Thyroid gland (tissue), 4 donors: ENCODE results near the gene ZBED4. TPM values are rescaled to one million over a fixed set of nuclear protein-coding genes. Genes with fewer than 3 reads are reported as not detected.
A peak's percentile ranks its signal among the peaks of the same experiment; 100 is the strongest.

Experiments
- DNase-seq, 2 donors: peaks; one replicate each; pipeline ENCODE4 v3.0.0-alpha.2; 2019
- H3K27ac ChIP-seq, 3 donors: fragments of 200-600 bp; sonication (generic); 1 replicate in 2 of 3; 2 replicates in 1 of 3; pipeline ENCODE4 v1.5.1; 2016 to 2019; ENCODE audit warnings: mild to moderate bottlenecking in 1 of 3, moderate library complexity in 1 of 3
- H3K27me3 ChIP-seq: fragments of 200-600 bp; sonication (generic); one replicate; pipeline ENCODE4 v1.5.1; 2019
- H3K36me3 ChIP-seq, 2 donors: fragments of 200-600 bp; sonication (generic); one replicate each; pipeline ENCODE4 v1.5.1; 2016 to 2019
- H3K4me1 ChIP-seq, 2 donors: fragments of 200-600 bp; sonication (generic); one replicate each; pipeline ENCODE4 v1.5.1; 2017 to 2019
- H3K4me3 ChIP-seq, 3 donors: fragments of 200-600 bp; sonication (generic); replicated peaks in 1 of 3; 1 replicate in 2 of 3; 2 replicates in 1 of 3; pipeline ENCODE4 v1.5.1; 2016; ENCODE audit warnings: mild to moderate bottlenecking in 1 of 3
- H3K9me3 ChIP-seq: fragments of 200-600 bp; sonication (generic); one replicate; pipeline ENCODE4 v1.5.1; 2017
- POLR2A ChIP-seq, 2 donors: fragments of 450-650 bp; IDR thresholded peaks; one replicate each; pipeline ENCODE4 v1.6.1; 2017; ENCODE audit warnings: antibody characterized with exemption in 2 of 2, mild to moderate bottlenecking in 2 of 2, moderate library complexity in 1 of 2
- WGBS, 2 donors: methylation state at CpG; one replicate each; pipeline ENCODE4 v1.1.5; 2017; 5-methylcytosine and 5-hydroxymethylcytosine counted together
- intact Hi-C: fragments of 100-400 bp; cut with DNase I; formaldehyde crosslinking; loops from one replicate; pipeline ENCODE4 v1.15.1; 2023
- total RNA-seq, 4 donors: library from RNA; depleted of rRNA; stranded (reverse); fragments of >200 nt; gene quantifications; one replicate each; pipeline ENCODE4 v1.2.3, GENCODE V29; 2016
- TF ChIP-seq, protein P1 (sequence below), 6 experiments: fragments of 200-600 bp in 3 of 6; fragments of 450-650 bp in 3 of 6; sonication (generic) in 3 of 6; IDR thresholded peaks; one replicate each; pipeline ENCODE4 v1.5.1; 2016 to 2019; ENCODE audit warnings: antibody characterized with exemption in 6 of 6, mild to moderate bottlenecking in 2 of 6, inconsistent platforms in 1 of 6, moderate library complexity in 1 of 6

Gene ZBED4
- total RNA-seq, 4 donors from 2014 or later: 9.4 to 15.8 (median 10.1) TPM

DNA sequence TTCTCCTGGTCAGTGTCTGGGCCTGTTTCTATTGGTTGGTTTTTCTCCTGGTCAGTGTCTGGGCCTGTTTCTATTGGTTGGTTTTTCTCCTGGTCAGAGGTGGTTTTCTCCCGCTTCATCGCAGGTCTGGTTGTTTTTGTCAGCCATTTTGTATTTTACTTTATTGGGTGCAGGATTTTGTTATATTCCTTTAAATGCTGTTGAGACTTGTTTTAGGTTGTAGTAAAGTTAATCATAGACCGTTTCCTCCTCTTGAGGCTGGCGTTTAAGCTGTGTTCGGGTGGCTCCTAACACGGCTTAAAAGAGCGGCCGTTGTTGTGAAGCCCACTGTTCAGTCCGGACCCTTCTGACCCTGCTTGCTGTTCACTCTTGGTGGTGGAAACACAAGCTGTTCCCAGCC lies 26.2 kb downstream of the ZBED4 start:
- Histone ChIP-seq H3K27me3 (no peaks in the 10 kb centered on the region), H3K27ac (no peak overlapping the region), H3K4me3 (no peak overlapping the region), H3K4me1 (peaks cover 6 to 8% of the 10 kb centered on the region in 2 donors), H3K36me3 (peaks cover 0 to 7% of the 10 kb centered on the region in 2 donors), H3K9me3 (no peaks in the 10 kb centered on the region)
- intact Hi-C loops: no loop called here
- TF ChIP-seq POLR2A (IDR thresholded peaks at IDR 0.05): no peak
- TF ChIP-seq, protein P1, sequence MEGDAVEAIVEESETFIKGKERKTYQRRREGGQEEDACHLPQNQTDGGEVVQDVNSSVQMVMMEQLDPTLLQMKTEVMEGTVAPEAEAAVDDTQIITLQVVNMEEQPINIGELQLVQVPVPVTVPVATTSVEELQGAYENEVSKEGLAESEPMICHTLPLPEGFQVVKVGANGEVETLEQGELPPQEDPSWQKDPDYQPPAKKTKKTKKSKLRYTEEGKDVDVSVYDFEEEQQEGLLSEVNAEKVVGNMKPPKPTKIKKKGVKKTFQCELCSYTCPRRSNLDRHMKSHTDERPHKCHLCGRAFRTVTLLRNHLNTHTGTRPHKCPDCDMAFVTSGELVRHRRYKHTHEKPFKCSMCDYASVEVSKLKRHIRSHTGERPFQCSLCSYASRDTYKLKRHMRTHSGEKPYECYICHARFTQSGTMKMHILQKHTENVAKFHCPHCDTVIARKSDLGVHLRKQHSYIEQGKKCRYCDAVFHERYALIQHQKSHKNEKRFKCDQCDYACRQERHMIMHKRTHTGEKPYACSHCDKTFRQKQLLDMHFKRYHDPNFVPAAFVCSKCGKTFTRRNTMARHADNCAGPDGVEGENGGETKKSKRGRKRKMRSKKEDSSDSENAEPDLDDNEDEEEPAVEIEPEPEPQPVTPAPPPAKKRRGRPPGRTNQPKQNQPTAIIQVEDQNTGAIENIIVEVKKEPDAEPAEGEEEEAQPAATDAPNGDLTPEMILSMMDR (IDR thresholded peaks at IDR 0.05): no peak
- 91 to 93% methylated on average over 9 of the region's 9 CpGs for WGBS, 2 donors
- DNase-seq: no peak

GRCh38 chr22:49880281-49880680 lies 26.6 kb downstream of the ZBED4 start:
- H3K27me3 ChIP-seq: no peaks in the 10 kb centered on the region
- no peak overlapping the region for H3K27ac ChIP-seq
- WGBS, 2 donors: 27 to 33% methylated on average over 20 of the region's 20 CpGs
- no peak for TF ChIP-seq POLR2A (IDR thresholded peaks at IDR 0.05)
- TF ChIP-seq, protein P1 (IDR thresholded peaks at IDR 0.05): no peak
- H3K4me1 ChIP-seq: peaks cover 6 to 8% of the 10 kb centered on the region in 2 donors
- intact Hi-C loops: no loop called here
- H3K9me3 ChIP-seq: no peaks in the 10 kb centered on the region
- H3K36me3 ChIP-seq: peaks cover 0 to 11% of the 10 kb centered on the region in 2 donors
- H3K4me3 ChIP-seq: no peak overlapping the region
- DNase-seq: peak; percentile 22 to 36

DNA sequence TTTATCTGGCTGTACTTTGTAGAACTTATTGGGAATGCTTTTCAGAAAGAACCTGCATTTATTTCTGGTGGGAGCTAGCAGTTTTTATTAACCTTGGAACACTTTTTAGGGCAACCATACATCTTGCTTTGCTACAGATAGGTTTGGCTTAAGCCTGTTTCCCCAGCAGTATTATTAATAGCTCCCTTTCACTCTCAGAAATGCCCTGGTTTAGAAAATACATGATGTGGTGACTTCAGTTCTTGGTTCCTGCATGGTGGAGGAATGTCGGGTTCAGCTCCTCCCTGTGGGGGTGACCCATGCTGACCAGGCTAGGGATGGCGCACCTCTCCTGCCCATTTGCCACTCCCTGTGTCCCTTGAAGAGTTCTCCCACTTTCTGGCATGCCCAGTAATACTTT lies 28.2 kb downstream of the ZBED4 start:
- Histone ChIP-seq H3K4me3 (no peak overlapping the region), H3K9me3 (no peaks in the 10 kb centered on the region), H3K36me3 (peaks cover 0 to 24% of the 10 kb centered on the region in 2 donors), H3K27me3 (no peaks in the 10 kb centered on the region), H3K27ac (no peak overlapping the region), H3K4me1 (peaks cover 6 to 8% of the 10 kb centered on the region in 2 donors)
- TF ChIP-seq POLR2A (IDR thresholded peaks at IDR 0.05): no peak
- TF ChIP-seq, protein P1 (IDR thresholded peaks at IDR 0.05): no peak
- intact Hi-C loops: no loop called here
- DNase-seq: no peak
- 92 to 100% methylated on average over 2 of the region's 2 CpGs for WGBS, 2 donors

- Histone ChIP-seq H3K27me3 (no peaks in the 10 kb centered on the region), H3K36me3 (peaks cover 3 to 24% of the 10 kb centered on the region in 2 donors), H3K27ac (no peak overlapping the region), H3K9me3 (no peaks in the 10 kb centered on the region), H3K4me3 (no peak overlapping the region), H3K4me1 (peaks cover 6 to 10% of the 10 kb centered on the region in 2 donors)
- no peak for DNase-seq
- 81 to 85% methylated on average over 21 of the region's 21 CpGs for WGBS, 2 donors
- intact Hi-C loops: no loop called here
- TF ChIP-seq, protein P1 (IDR thresholded peaks at IDR 0.05): no peak
- TF ChIP-seq POLR2A (IDR thresholded peaks at IDR 0.05): no peak
Measured at GRCh38 chr22:49882519-49883293, 29.1 kb downstream of the ZBED4 start.

GRCh38 chr22:49883294-49883640 lies 29.6 kb downstream of the ZBED4 start:
- no peak overlapping the region for H3K4me3 ChIP-seq
- H3K27me3 ChIP-seq: no peaks in the 10 kb centered on the region
- H3K9me3 ChIP-seq: no peaks in the 10 kb centered on the region
- peaks cover 4 to 24% of the 10 kb centered on the region in 2 donors for H3K36me3 ChIP-seq
- DNase-seq: no peak
- intact Hi-C loops: no loop called here
- 93 to 99% methylated on average over 4 of the region's 4 CpGs for WGBS, 2 donors
- TF ChIP-seq, protein P1 (IDR thresholded peaks at IDR 0.05): no peak
- TF ChIP-seq POLR2A (IDR thresholded peaks at IDR 0.05): no peak
- peaks cover 7 to 16% of the 10 kb centered on the region in 2 donors for H3K4me1 ChIP-seq
- H3K27ac ChIP-seq: no peak overlapping the region
